HTR-8/SVneo (cell line): Measurements from ENCODE around the gene KCTD2.

Experiments
- DNase-seq: peaks from one replicate; pipeline ENCODE4 v3.0.0; 2011; ENCODE audit warnings: low spot score, mixed read lengths; ENCODE audit not compliant: insufficient read length
- FAIRE-seq: peaks from 2 replicates; lab custom pipeline; 2011; peaks lifted over from hg19 to GRCh38; lab: Jason Lieb, UNC

The KCTD2 gene

GRCh38 chr17:75047398-75048098 lies 523 bp downstream of the KCTD2 start:
- peak; percentile 82 for FAIRE-seq
- no peak for DNase-seq

- FAIRE-seq (no peak), DNase-seq (no peak)
These were observed 1.3 kb downstream of the KCTD2 start for GRCh38 chr17:75048249-75048878.

GRCh38 chr17:75049057-75049456 lies 2.0 kb downstream of the KCTD2 start:
- no peak for FAIRE-seq

GRCh38 chr17:75049706-75050105 lies 2.7 kb downstream of the KCTD2 start:
- no peak for FAIRE-seq

More at GRCh38 chr17:75049057-75049456, 2.0 kb downstream of the KCTD2 start:
- DNase-seq = no peak

GRCh38 chr17:75051941-75052340 lies 4.9 kb downstream of the KCTD2 start:
- DNase-seq (no peak), FAIRE-seq (no peak)

More at GRCh38 chr17:75049706-75050105, 2.7 kb downstream of the KCTD2 start:
- no peak for DNase-seq

- FAIRE-seq (peak; percentile 68), DNase-seq (peak; percentile 54)
These were observed 12.6 kb downstream of the KCTD2 start for GRCh38 chr17:75059369-75060345.

- FAIRE-seq (no peak), DNase-seq (no peak)
These were observed 13.5 kb downstream of the KCTD2 start for GRCh38 chr17:75060434-75061054.

GRCh38 chr17:75061055-75061438 lies 14.0 kb downstream of the KCTD2 start:
- no peak for DNase-seq
- FAIRE-seq = no peak

- DNase-seq (no peak), FAIRE-seq (no peak)
These were observed 14.6 kb downstream of the KCTD2 start for GRCh38 chr17:75061618-75062017.

GRCh38 chr17:75063201-75063600 lies 16.2 kb downstream of the KCTD2 start:
- FAIRE-seq (no peak), DNase-seq (no peak)

GRCh38 chr17:75063626-75064025 lies 16.6 kb downstream of the KCTD2 start:
- no peak for FAIRE-seq
- no peak for DNase-seq

GRCh38 chr17:75064040-75064439 lies 17.0 kb downstream of the KCTD2 start:
- FAIRE-seq (no peak), DNase-seq (no peak)

GRCh38 chr17:75064460-75064859 lies 17.4 kb downstream of the KCTD2 start:
- DNase-seq = no peak
- no peak for FAIRE-seq

- no peak for DNase-seq
- FAIRE-seq = no peak
These were observed 18.0 kb downstream of the KCTD2 start for GRCh38 chr17:75064867-75065561.

GRCh38 chr17:75065562-75066151 lies 18.6 kb downstream of the KCTD2 start:
- DNase-seq = no peak
- no peak for FAIRE-seq

GRCh38 chr17:75067856-75068255 lies 20.8 kb downstream of the KCTD2 start:
- FAIRE-seq (no peak), DNase-seq (no peak)

GRCh38 chr17:75068750-75069149 lies 21.7 kb downstream of the KCTD2 start:
- DNase-seq (no peak), FAIRE-seq (no peak)

- no peak for FAIRE-seq
- peak; percentile 74 for DNase-seq
These were observed 22.8 kb downstream of the KCTD2 start for GRCh38 chr17:75069783-75070182.
